Left lobe of liver (tissue), 2 donors: ENCODE data around the gene AFG3L2. TPM values are rescaled to one million over a fixed set of nuclear protein-coding genes. Genes with fewer than 3 reads are reported as not detected.
"Not testable (repeated sequence)": the region's sequence is repeated elsewhere in the genome, so short reads cannot be mapped to it uniquely, and the experiment has no call there.

Experiments
- ATAC-seq: fragments of 200-7000 bp; cut with Tn5 transposase; one replicate; pipeline ENCODE4 v1.9.1; 2020; ENCODE audit warnings: mild to moderate bottlenecking, moderate library complexity
- DNase-seq: peaks from one replicate; pipeline ENCODE4 v3.0.0-alpha.2; 2020; ENCODE audit warnings: low spot score
- total RNA-seq: library from RNA; stranded (reverse); gene quantifications from one replicate; pipeline ENCODE4 v1.2.1, GENCODE V29; 2021
- donor health status: DM: no; HTN: no; CAD: no; lungs with moderate emphysema.
- donor health status: DM: no; HTN: yes; CAD: no.

Gene AFG3L2
- 34.6 TPM for total RNA-seq

GRCh38 chr18:12376754-12377555 lies at the start of gene AFG3L2:
Gene AFG3L2 (minus strand): TSS chr18:12377227. CDS start chr18:12377082, 145 bp downstream.
- ATAC-seq (peak; percentile 89), DNase-seq (peak; percentile 100)

GRCh38 chr18:12424252-12424651 lies 47.2 kb upstream of the AFG3L2 start:
- ATAC-seq (no peak), DNase-seq (no peak)

GRCh38 chr18:12423820-12424219 lies 46.8 kb upstream of the AFG3L2 start:
- no peak for DNase-seq

GRCh38 chr18:12423393-12423792 lies 46.4 kb upstream of the AFG3L2 start:
- no peak for ATAC-seq
- DNase-seq: no peak

More at GRCh38 chr18:12423820-12424219, 46.8 kb upstream of the AFG3L2 start:
- ATAC-seq: peak; percentile 64

GRCh38 chr18:12422936-12423335 lies 45.9 kb upstream of the AFG3L2 start:
- DNase-seq (no peak), ATAC-seq (peak; percentile 38)

- DNase-seq (no peak), ATAC-seq (no peak)
Measured at GRCh38 chr18:12421732-12422131, 44.7 kb upstream of the AFG3L2 start.

- no peak for ATAC-seq
- DNase-seq: no peak
Measured at GRCh38 chr18:12420821-12421421, 43.9 kb upstream of the AFG3L2 start.

GRCh38 chr18:12417687-12418086 lies 40.7 kb upstream of the AFG3L2 start:
- DNase-seq: no peak
- no peak for ATAC-seq

GRCh38 chr18:12416098-12416729 lies 39.2 kb upstream of the AFG3L2 start:
- no peak for ATAC-seq
- DNase-seq: no peak

GRCh38 chr18:12411456-12411855 lies 34.4 kb upstream of the AFG3L2 start:
- DNase-seq: no peak
- no peak for ATAC-seq

- DNase-seq, ATAC-seq: not testable (repeated sequence)
Measured at GRCh38 chr18:12410747-12411146, 33.7 kb upstream of the AFG3L2 start.

GRCh38 chr18:12410081-12410481 lies 33.1 kb upstream of the AFG3L2 start:
- no peak for DNase-seq
- ATAC-seq: no peak

- DNase-seq (no peak), ATAC-seq (no peak)
Measured at GRCh38 chr18:12409469-12409868, 32.4 kb upstream of the AFG3L2 start.

GRCh38 chr18:12408247-12408869 lies 31.3 kb upstream of the AFG3L2 start:
- DNase-seq: no peak
- no peak for ATAC-seq

- no peak for DNase-seq
- no peak for ATAC-seq
Measured at GRCh38 chr18:12406371-12407111, 29.5 kb upstream of the AFG3L2 start.

GRCh38 chr18:12405066-12405465 lies 28.0 kb upstream of the AFG3L2 start:
- ATAC-seq (no peak), DNase-seq (no peak)

GRCh38 chr18:12403601-12404506 lies 26.8 kb upstream of the AFG3L2 start:
- ATAC-seq (no peak), DNase-seq (no peak)

GRCh38 chr18:12401881-12402280 lies 24.9 kb upstream of the AFG3L2 start:
- DNase-seq (no peak), ATAC-seq (no peak)

GRCh38 chr18:12399231-12399630 lies 22.2 kb upstream of the AFG3L2 start:
- no peak for ATAC-seq
- no peak for DNase-seq

- ATAC-seq (no peak), DNase-seq (no peak)
Measured at GRCh38 chr18:12398625-12399024, 21.6 kb upstream of the AFG3L2 start.
